ENCODE measurements around the gene CAB39L. TPM values are rescaled to one million over a fixed set of nuclear protein-coding genes. Genes with fewer than 3 reads are reported as not detected.

Gene CAB39L
- total RNA-seq, 4 donors from 2014 or later = 75.4 to 119 (median 81.8) TPM

- Histone ChIP-seq H3K9me3 (no peaks in the 10 kb centered on the region), H3K27me3 (no peaks in the 10 kb centered on the region), H3K36me3 (peaks cover 7 to 32% (median 12%) of the 10 kb centered on the region in 4 donors), H3K4me1 (peaks cover 40 to 87% (median 85%) of the 10 kb centered on the region in 4 donors), H3K27ac (replicated peaks in 1 of 4) (peak overlapping the region; percentile 80 to 90 (median 84)), H3K4me3 (no peak overlapping the region)
- TF ChIP-seq POLR2A (IDR thresholded peaks at IDR 0.05; ENCODE audit: low read depth) (no peak), CTCF (IDR thresholded peaks at IDR 0.05) (no peak), POLR2AphosphoS5 (IDR thresholded peaks at IDR 0.05) (peak; percentile 6 to 24)
- intact Hi-C loops (cut with DNase I) = no loop called here
- DNase-seq (ENCODE audit: extremely low spot score) = no peak
- 72% methylated on average over 6 of the region's 6 CpGs for WGBS
Observed at GRCh38 chr13:49307365-49307764, 136.5 kb downstream of the CAB39L start.

- intact Hi-C loops (cut with DNase I) = no loop called here
- Histone ChIP-seq H3K9me3 (no peaks in the 10 kb centered on the region), H3K36me3 (peaks cover 7 to 24% (median 11%) of the 10 kb centered on the region in 4 donors), H3K4me3 (no peak overlapping the region), H3K27ac (replicated peaks in 1 of 4) (peak overlapping the region; percentile 80 to 90 (median 84)), H3K4me1 (peaks cover 49 to 99% (median 95%) of the 10 kb centered on the region in 4 donors), H3K27me3 (no peaks in the 10 kb centered on the region)
- no peak for TF ChIP-seq EP300 (IDR thresholded peaks at IDR 0.05)
- TF ChIP-seq POLR2AphosphoS5 (IDR thresholded peaks at IDR 0.05) = peak in 1 of 2 donors; percentile 11
- no peak for TF ChIP-seq CTCF (IDR thresholded peaks at IDR 0.05)
- DNase-seq (ENCODE audit: extremely low spot score) = no peak
- 86% methylated on average over 10 of the region's 15 CpGs for WGBS
Observed at GRCh38 chr13:49305792-49306425, 138.0 kb downstream of the CAB39L start.

- Histone ChIP-seq H3K36me3 (peaks cover 0 to 16% (median 3%) of the 10 kb centered on the region in 4 donors), H3K27ac (replicated peaks in 1 of 4) (peak overlapping the region; percentile 80 to 90 (median 84)), H3K4me3 (no peak overlapping the region), H3K9me3 (no peaks in the 10 kb centered on the region), H3K4me1 (peaks cover 50 to 96% (median 90%) of the 10 kb centered on the region in 4 donors), H3K27me3 (no peaks in the 10 kb centered on the region)
- 75% methylated on average over 13 of the region's 25 CpGs for WGBS
- TF ChIP-seq POLR2A (IDR thresholded peaks at IDR 0.05; ENCODE audit: low read depth) (no peak), EP300 (IDR thresholded peaks at IDR 0.05) (no peak), CTCF (IDR thresholded peaks at IDR 0.05) (no peak), POLR2AphosphoS5 (IDR thresholded peaks at IDR 0.05) (no peak)
- intact Hi-C loops (cut with DNase I) = loop anchor here (5.0 kb wide), 1 partner anchor 302 kb away; no protein-coding TSS in a partner anchor
- no peak for DNase-seq (ENCODE audit: extremely low spot score)
Observed at GRCh38 chr13:49304763-49305700, 138.8 kb downstream of the CAB39L start.

- WGBS = 95% methylated on average over 12 of the region's 12 CpGs
Observed at GRCh38 chr13:49304356-49304755, 139.5 kb downstream of the CAB39L start.

More at GRCh38 chr13:49304356-49304755, 139.5 kb downstream of the CAB39L start:
- Histone ChIP-seq H3K36me3 (peaks cover 0 to 12% (median 0%) of the 10 kb centered on the region in 4 donors), H3K4me3 (no peak overlapping the region), H3K9me3 (no peaks in the 10 kb centered on the region), H3K27me3 (no peaks in the 10 kb centered on the region), H3K27ac (replicated peaks in 1 of 4) (peak overlapping the region; percentile 34 to 90 (median 84)), H3K4me1 (peaks cover 43 to 90% (median 83%) of the 10 kb centered on the region in 4 donors)
- intact Hi-C loops (cut with DNase I) = loop anchor here (5.0 kb wide), 1 partner anchor 303 kb away; no protein-coding TSS in a partner anchor
- TF ChIP-seq EP300 (IDR thresholded peaks at IDR 0.05) = no peak
- TF ChIP-seq POLR2A (IDR thresholded peaks at IDR 0.05; ENCODE audit: low read depth) = no peak
- no peak for TF ChIP-seq POLR2AphosphoS5 (IDR thresholded peaks at IDR 0.05)
- no peak for TF ChIP-seq CTCF (IDR thresholded peaks at IDR 0.05)
- no peak for DNase-seq (ENCODE audit: extremely low spot score)
